GM10847 (cell line): ENCODE results near the gene SLC29A1.

Experiments
- POLR2A ChIP-seq: IDR thresholded peaks from 2 replicates; pipeline ENCODE4 v1.6.1; 2011; ENCODE audit not compliant: insufficient read length; ENCODE audit errors: extremely low read depth

Gene SLC29A1

GRCh38 chr6:44238687-44239350 is 15.4 kb downstream of the SLC29A1 start:
- TF ChIP-seq POLR2A, result no peak

GRCh38 chr6:44243345-44243744 is 19.9 kb downstream of the SLC29A1 start:
- no peak for TF ChIP-seq POLR2A

- no peak for TF ChIP-seq POLR2A
Observed at GRCh38 chr6:44245391-44245911, 22.1 kb downstream of the SLC29A1 start.

DNA sequence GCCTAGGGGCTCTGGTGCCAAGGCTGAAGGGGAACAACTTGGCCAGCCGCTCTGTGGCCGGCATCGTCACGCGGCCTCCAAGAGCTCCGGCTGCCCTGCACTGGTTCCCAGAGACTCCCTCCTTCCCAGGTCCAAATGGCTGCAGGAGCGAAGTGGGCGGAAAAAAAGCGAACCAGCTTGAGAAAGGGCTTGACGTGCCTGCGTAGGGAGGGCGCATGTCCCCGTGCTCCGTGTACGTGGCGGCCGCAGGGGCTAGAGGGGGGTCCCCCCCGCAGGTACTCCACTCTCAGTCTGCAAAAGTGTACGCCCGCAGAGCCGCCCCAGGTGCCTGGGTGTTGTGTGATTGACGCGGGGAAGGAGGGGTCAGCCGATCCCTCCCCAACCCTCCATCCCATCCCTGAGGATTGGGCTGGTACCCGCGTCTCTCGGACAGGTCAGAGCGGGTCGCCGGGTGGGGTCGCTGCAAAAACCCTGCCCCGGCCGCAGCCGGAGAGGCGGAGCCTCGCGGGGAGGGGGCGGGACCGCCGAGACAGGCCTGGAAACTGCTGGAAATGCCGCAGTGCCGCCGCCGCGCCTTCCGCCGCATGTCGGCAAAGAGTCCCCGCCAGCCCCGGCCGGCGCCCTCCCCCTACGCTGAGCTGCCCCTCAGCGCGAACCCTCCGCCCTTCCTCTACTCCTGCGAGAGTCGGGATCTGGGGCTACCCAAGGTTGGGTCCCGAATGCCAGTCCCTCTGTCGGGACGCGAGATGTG is 22.7 kb downstream of the SLC29A1 start:
- TF ChIP-seq POLR2A, result no peak

- peak; percentile 99 for TF ChIP-seq POLR2A
Observed at GRCh38 chr6:44246663-44247337, 23.4 kb downstream of the SLC29A1 start, which contains the start of gene HSP90AB1. Gene HSP90AB1, plus strand, starts transcription at chr6:44247101. Its CDS starts 1,529 bp downstream, at chr6:44248630.

DNA sequence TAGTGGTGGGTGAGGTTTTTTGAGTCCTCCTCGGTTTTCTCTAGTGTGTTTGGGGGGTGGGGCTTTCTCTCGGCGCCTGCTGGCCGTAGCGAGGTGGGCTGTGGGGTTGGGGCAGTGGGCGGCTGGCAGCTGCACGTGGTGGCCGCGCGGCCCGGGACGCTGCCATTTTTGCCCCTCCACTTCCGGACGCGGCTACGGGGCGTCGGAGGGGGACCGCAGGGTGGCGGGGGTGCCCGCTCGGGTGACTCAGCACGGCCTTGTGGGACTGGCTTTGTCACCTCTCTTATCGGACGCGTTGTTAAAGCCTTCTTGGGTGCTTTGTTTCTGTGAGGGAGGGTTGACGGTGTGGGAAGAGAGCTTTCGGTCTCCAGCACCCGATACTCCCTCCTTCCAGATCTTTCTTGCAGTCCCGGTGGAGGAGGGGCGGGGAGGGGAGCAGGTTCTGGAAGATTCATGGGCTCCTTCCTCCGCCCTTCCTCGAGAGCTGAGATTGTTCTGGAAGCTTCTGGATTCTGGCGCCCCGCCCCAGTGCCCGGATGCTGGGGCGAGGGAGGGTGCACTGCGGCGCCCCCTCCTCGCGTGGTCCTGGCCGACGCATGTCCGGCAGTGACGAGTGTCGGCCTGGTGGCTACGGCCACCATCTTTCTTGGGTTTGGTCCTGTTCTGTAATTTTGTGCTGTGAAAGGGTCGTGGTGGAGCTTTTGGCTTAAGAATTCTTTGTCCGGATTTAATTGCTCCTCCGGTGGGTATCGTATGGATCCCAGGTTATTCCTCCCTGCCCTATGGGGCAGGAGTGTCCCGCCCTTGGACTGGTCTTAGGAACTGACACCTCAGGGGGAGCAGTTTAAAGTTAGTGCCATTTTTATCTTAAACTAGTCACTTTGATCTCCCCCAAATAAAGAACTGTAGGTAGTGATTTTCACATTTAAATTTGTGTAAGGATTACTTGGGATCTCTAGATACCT is 24.2 kb downstream of the SLC29A1 start:
- peak; percentile 11 for TF ChIP-seq POLR2A

DNA sequence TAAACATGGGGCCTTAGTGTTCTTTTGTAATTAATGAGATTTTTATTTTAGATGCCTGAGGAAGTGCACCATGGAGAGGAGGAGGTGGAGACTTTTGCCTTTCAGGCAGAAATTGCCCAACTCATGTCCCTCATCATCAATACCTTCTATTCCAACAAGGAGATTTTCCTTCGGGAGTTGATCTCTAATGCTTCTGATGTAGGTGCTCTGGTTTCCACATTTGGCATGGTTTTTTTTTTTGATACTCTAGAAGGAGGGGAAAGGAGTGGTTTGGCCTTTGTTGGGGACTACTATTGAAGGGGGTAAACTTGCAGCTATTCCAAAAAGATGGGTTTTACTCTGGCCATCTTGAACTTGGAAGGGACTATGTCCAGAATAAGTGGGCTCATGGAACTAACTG is 25.2 kb downstream of the SLC29A1 start:
- TF ChIP-seq POLR2A, result no peak

GRCh38 chr6:44249082-44249748 is 25.8 kb downstream of the SLC29A1 start:
- TF ChIP-seq POLR2A, result no peak

DNA sequence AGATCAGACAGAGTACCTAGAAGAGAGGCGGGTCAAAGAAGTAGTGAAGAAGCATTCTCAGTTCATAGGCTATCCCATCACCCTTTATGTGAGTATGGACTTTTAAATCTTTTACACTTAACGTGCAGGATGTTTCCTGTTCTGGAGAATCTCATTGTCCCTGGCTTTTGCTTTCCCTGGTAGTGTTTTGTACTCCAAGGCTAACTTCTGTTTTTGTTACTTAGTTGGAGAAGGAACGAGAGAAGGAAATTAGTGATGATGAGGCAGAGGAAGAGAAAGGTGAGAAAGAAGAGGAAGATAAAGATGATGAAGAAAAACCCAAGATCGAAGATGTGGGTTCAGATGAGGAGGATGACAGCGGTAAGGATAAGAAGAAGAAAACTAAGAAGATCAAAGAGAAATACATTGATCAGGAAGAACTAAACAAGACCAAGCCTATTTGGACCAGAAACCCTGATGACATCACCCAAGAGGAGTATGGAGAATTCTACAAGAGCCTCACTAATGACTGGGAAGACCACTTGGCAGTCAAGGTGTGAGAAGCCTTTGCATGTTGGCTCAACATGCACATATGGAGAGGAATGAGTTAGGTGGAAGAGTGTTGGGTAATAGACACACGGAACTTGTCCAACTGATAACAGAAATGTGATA is 26.8 kb downstream of the SLC29A1 start:
- no peak for TF ChIP-seq POLR2A

GRCh38 chr6:44250718-44251123 is 27.3 kb downstream of the SLC29A1 start:
- TF ChIP-seq POLR2A, result no peak

DNA sequence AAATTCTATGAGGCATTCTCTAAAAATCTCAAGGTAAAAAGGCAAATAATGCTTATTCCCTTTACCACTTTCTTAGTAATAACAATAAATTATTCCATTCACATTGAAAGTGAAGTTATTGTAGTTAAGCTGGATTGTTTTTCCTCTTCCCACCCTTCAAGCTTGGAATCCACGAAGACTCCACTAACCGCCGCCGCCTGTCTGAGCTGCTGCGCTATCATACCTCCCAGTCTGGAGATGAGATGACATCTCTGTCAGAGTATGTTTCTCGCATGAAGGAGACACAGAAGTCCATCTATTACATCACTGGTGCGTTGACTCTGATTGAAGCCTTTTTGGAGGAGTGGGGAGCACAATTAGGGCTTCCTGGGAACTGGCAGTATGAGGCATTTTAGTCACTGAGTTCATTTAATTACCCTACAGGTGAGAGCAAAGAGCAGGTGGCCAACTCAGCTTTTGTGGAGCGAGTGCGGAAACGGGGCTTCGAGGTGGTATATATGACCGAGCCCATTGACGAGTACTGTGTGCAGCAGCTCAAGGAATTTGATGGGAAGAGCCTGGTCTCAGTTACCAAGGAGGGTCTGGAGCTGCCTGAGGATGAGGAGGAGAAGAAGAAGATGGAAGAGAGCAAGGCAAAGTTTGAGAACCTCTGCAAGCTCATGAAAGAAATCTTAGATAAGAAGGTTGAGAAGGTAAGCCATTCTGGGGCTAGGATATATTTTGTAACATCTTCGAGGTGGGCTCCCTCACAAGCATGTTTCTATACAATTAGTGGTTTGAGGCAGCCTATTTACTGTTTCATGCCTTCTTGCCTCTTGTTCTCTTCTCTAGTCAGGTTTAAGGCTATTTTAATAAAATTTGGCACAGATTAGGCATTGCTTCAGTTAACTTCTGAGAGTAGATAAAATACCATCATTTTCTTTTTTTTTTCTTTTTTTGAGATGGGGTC is 28.5 kb downstream of the SLC29A1 start:
- TF ChIP-seq POLR2A, result no peak

DNA sequence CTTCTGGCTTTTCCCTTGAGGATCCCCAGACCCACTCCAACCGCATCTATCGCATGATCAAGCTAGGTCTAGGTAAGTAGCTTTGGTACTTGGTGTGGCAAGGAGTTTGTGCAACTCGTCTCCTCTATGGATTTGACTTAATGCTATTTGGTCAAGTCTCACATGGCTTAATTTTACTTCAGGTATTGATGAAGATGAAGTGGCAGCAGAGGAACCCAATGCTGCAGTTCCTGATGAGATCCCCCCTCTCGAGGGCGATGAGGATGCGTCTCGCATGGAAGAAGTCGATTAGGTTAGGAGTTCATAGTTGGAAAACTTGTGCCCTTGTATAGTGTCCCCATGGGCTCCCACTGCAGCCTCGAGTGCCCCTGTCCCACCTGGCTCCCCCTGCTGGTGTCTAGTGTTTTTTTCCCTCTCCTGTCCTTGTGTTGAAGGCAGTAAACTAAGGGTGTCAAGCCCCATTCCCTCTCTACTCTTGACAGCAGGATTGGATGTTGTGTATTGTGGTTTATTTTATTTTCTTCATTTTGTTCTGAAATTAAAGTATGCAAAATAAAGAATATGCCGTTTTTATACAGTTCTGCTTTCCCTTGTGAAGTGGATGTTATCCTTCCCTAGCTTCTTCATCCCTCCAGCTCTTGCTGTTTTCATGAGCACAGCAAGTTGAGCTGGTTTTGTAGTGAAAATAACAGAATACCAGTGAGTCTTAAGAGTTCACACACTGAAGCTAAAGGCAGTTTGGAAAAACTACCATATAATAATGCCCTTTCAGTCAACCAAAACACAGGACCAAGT is 30.1 kb downstream of the SLC29A1 start:
- no peak for TF ChIP-seq POLR2A
